GM21737 (cell line): Measurements from ENCODE around the gene PLCB3.
A peak's percentile ranks its signal among the peaks of the same experiment; 100 is the strongest.

Experiments
- ATAC-seq: cut with Tn5 transposase; IDR thresholded peaks from one replicate; pipeline ENCODE4 v1.9.1; 2021; ENCODE audit warnings: mild to moderate bottlenecking, moderate library complexity; ENCODE audit not compliant: unreplicated experiment

PLCB3 gene

DNA sequence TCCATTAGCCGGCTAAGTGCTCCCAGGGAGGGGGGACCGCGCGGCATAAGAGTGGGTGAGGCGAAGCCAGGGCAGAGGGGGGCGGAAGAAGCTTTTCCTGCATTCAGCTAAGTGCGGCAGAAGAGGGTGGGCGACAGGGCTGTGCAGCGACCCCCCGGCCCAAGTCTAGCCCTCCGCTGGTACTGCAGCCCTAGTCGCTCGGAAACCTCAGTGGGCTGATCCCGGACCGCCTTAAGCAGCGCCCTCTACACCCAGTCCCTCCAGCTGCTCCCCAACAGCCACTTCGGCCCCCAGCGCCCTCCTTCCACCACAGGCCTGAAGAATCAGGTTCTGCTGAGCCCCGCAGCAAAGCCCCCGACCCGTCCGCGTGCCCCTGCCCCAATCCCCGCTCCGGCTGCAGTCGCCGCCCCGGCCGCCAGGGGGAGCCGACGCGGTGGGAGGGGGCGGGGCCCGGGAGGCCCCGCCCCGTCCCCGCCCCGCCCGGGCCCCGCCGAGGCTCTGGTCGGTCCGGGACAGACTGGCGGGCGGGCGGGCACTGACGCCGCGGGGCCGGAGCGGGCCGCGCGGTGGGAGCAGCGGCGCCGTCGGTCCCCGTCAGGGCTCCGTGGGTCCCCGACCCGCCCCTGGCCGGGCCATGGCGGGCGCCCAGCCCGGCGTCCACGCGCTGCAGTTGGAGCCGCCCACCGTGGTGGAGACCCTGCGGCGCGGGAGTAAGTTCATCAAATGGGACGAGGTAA is at the start of gene PLCB3:
PLCB3 (plus strand) TSS at position 515 of the 737 bp plus-strand sequence; CDS start at position 635, 120 bp downstream.
- ATAC-seq = no peak

DNA sequence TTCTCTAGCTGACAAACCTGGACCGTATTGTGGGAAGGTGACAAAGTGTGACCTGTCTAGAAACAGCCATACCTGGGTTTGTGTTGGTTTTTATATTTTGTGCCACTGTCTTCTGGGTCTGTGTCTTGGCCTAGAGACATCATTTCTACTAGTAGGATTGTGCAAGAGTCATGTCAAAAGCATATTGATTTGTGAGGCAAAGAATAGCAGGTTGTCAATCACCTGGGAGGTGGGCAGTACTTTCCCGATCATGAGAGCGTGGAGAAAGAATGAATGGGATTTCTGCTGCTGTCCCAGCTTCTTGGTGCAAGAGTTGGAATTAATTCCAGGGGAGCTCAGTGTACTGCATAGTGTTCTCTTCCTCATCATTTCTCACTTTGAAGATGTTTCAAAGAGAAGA is 49.8 kb upstream of the PLCB3 start:
- no peak for ATAC-seq

DNA sequence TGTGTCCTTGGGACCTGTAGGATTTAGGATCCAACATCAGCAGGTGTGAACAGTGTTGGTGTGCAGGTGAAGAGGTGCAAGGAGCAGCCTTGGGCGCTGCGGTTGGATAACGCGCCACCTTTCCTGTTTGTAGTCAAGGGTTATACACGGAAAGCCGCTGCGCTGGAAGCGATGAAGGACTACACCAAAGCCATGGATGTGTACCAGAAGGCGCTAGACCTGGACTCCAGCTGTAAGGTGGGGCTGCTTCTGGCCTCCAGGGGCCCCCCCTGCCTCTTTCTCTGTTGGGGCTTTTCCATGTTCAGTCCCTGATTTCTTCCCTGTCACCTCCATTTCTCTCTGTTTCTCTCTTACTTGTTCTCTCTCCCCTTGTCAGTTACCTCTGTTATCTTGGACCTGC is 48.3 kb upstream of the PLCB3 start:
- no peak for ATAC-seq

GRCh38 chr11:64203421-64204079 is 47.8 kb upstream of the PLCB3 start:
- ATAC-seq = no peak

GRCh38 chr11:64204080-64204440 is 47.3 kb upstream of the PLCB3 start:
- ATAC-seq = no peak

- no peak for ATAC-seq
Measured at GRCh38 chr11:64204464-64204989, 46.8 kb upstream of the PLCB3 start.

- no peak for ATAC-seq
Measured at GRCh38 chr11:64206457-64207255, 44.7 kb upstream of the PLCB3 start, which contains the start of gene FERMT3. FERMT3 (plus strand) TSS chr11:64206721; CDS start chr11:64207365, 644 bp downstream.

DNA sequence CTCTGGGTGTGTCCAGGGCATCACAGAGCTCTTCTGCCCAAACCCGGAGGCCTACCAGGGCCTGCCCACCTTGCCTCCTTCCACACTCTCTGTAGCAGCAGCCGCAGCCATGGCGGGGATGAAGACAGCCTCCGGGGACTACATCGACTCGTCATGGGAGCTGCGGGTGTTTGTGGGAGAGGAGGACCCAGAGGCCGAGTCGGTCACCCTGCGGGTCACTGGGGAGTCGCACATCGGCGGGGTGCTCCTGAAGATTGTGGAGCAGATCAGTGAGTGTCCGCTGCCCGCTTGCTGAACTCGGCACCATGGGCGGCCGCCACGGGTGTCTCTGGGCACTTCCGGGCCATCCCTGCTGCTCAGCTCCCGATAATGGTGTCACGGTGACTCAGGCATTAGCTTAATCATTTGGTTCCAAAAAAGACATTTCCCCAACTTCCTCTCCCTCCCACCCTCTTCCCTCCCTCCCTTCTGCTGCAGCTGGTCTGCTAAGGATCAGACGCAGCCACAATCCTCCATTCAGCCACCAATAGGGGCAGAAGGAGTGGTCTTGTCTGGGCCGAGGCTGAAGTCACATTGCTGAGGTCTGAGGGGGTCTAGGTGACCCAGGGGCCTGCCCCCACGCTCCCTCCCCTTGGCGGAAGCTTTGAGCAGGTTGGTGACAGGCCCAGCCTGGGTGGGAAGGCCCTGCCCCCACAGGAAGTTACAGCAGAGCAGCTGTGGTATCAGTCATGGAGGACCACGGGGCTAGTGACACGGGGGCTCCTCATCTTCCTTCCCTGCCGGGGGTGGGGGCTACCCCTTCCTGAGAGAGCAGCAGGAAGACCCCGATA is 43.9 kb upstream of the PLCB3 start:
- ATAC-seq = peak; percentile 53

DNA sequence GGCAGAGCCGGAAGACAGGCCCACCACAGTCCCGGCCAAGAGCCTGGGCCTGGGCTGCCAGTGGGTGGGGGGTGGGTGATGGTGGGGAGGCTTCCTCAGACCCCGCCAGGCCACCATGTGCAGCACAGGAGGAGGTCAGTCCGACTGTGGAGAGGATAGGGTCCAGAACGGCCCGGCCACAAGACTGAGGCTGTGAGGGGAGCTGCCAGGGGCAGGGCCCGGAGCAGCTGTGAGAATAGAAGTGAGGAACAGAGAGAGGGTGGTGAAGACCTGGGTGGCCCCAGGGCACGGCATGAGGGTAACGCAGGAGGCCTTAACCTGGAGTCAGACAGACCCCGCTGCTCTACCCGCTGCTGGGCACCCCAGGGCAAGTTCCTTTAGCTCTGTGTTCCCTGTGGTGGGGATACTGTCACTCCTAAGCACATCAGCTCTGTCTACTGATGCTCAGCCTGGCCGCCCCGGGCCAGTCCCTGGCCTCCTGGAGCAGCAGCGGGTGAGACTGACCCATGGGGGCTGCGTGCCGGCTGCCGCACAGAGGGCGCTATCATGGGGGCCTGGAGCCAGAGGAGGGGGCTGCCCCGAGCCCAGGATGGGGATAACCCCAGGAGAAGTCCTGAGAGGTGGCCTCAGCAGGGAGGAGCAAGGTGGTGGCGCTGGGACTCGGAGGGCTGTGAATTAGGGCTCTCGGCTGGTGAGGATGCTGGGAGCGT is 43.1 kb upstream of the PLCB3 start:
- ATAC-seq = no peak

DNA sequence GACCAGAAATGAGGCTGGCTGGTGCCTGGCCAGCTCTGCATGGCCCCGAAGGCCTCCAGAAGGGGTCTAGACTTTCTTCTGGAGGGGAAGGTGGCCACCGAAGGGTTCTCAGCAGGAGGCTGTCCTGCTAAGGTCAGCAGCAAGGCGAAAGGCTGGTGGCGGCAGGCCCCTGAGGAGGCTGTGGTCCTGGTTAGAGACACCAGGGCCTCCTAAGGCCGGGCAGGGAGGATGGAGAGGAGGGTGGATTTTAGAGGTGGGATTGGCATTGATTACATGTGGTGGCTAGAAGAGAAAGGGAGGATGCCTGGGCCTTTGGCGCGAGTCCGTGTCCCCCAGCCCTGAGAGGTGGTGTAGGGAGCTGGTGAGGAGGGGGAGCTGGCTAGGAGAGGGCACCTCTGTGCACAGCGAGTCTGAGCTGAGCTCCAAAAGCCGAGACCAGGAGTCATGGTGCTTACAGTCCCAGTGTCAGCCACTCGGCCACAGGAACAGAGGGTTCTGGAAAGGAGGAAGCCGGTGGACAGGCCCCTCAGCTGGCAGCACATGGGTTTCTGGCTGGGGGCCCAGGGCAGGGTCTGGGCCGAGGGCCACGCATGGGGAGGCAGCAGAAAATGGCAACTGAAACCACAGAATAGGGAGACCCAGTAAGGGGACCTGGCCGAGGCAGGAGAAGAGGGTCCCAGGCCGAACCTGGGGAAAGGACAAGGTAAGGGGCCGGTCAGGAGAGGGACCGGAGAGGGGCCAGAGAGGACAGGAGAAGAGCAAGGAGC is 42.4 kb upstream of the PLCB3 start:
- ATAC-seq = no peak

GRCh38 chr11:64209563-64209843 is 41.8 kb upstream of the PLCB3 start:
- no peak for ATAC-seq

- ATAC-seq = no peak
Measured at GRCh38 chr11:64210301-64211020, 40.9 kb upstream of the PLCB3 start.

GRCh38 chr11:64211181-64211872 is 40.0 kb upstream of the PLCB3 start:
- no peak for ATAC-seq

DNA sequence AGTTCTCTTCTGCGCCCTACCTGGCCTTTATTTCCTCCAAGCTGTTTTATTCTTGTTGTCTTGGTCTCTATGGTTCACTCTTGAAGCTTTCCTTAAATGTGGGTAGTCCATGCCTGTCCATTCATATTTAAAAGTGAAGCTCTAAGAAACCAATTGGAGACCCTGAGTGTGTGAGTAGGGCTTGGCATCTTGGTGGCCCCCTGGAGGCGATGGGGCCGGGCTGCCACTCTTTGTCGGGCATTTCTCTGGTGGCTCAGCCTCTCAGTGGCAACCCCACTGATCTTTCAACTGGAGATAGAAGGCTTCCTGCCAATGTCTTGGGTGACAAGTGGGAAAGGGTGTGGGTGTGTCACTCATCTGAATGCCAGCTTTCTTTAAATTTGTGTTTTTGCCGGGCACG is 34.5 kb upstream of the PLCB3 start:
- no peak for ATAC-seq

DNA sequence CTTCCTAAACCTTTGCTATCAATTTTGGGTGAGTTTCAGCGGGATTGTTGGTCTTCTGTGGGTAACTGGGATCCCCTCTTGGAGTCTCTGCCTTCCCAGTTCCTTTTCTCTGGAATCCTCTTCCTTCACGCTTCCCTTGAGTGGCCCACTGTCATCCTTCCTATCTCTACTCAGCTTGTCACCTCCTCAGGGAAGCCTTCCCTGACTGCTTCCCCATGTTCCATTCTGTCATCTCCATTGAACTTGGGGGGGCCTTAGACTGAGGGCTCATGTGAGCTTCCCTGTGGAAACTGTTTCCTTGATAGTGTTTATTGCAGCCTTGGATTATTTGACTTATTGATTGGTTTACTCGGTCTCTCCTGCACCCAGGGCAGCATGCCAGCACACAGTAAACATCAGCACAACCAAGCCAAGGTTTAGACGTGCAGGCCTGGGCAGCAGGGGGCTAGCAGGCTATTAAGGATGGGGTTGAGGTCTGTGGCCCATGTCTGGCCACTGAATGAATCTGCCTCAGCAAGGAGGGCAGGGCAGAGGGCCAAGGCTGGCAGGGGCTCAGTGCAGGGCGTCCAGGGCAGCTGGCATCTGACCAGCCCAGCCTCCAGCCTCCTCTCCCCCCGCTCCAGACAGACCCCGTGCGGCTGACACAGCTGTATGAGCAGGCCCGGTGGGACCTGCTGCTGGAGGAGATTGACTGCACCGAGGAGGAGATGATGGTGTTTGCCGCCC is 32.5 kb upstream of the PLCB3 start:
- no peak for ATAC-seq

GRCh38 chr11:64219354-64219684 is 32.0 kb upstream of the PLCB3 start:
- ATAC-seq = no peak

GRCh38 chr11:64219755-64220154 is 31.6 kb upstream of the PLCB3 start:
- no peak for ATAC-seq

GRCh38 chr11:64220271-64220670 is 31.1 kb upstream of the PLCB3 start:
- ATAC-seq = no peak
